Natural killer cell (primary cell): Measurements from ENCODE around the gene UTY. TPM values are rescaled to one million over a fixed set of nuclear protein-coding genes. Genes with fewer than 3 reads are reported as not detected.

ENCODE experiments used
- ATAC-seq, 3 donors: fragments of 150-1000 bp in 2 of 3; fragments of 200-7000 bp in 1 of 3; cut with Tn5 transposase; 1 replicate in 1 of 3; 2 replicates in 2 of 3; pipeline ENCODE4 v1.10.0; 2021; ENCODE audit warnings: mild to moderate bottlenecking in 2 of 3, moderate library complexity in 2 of 3
- DNase-seq, 2 donors: peaks; one replicate each; pipeline versions ENCODE4 v3.0.0 to v3.0.0-alpha.2; 2013 to 2021; ENCODE audit warnings: mixed read lengths in 1 of 2
- H3K27ac ChIP-seq: one replicate; pipeline ENCODE4 v1.5.1; 2013; ENCODE audit warnings: mild to moderate bottlenecking, low read length
- H3K27me3 ChIP-seq: one replicate; pipeline ENCODE4 v1.6.1; 2013; ENCODE audit warnings: low read length; ENCODE audit not compliant: control insufficient read depth, insufficient read depth
- H3K36me3 ChIP-seq: one replicate; pipeline ENCODE4 v1.6.1; 2013; ENCODE audit warnings: low read length; ENCODE audit not compliant: control insufficient read depth, insufficient read depth
- H3K4me1 ChIP-seq: one replicate; pipeline ENCODE4 v1.6.1; 2013; ENCODE audit warnings: low read length; ENCODE audit not compliant: control insufficient read depth, insufficient read depth
- H3K4me3 ChIP-seq: one replicate; pipeline ENCODE4 v1.5.1; 2013; ENCODE audit warnings: low read length
- H3K9me3 ChIP-seq: one replicate; pipeline ENCODE4 v1.6.1; 2013; ENCODE audit warnings: low read length; ENCODE audit not compliant: control insufficient read depth, insufficient read depth
- H3K27ac Mint-ChIP-seq, 2 donors: one replicate each; pipeline ENCODE4 v1.8.0; 2022; ENCODE audit warnings: mild to moderate bottlenecking in 2 of 2, mixed read lengths in 2 of 2, moderate library complexity in 1 of 2
- H3K27me3 Mint-ChIP-seq, 2 donors: one replicate each; pipeline ENCODE4 v1.8.0; 2022; ENCODE audit warnings: low read depth in 2 of 2, mixed read lengths in 2 of 2
- H3K36me3 Mint-ChIP-seq: one replicate; pipeline ENCODE4 v1.8.0; 2022; ENCODE audit warnings: mixed read lengths
- H3K4me1 Mint-ChIP-seq, 2 donors: one replicate each; pipeline ENCODE4 v1.8.0; 2022; ENCODE audit warnings: mixed read lengths in 2 of 2
- H3K4me3 Mint-ChIP-seq: one replicate; pipeline ENCODE4 v1.8.0; 2022; ENCODE audit warnings: mild to moderate bottlenecking, moderate library complexity, mixed read lengths
- H3K9me3 Mint-ChIP-seq, 2 donors: one replicate each; pipeline ENCODE4 v1.8.0; 2022; ENCODE audit warnings: mixed read lengths in 2 of 2
- CTCF ChIP-seq: fragments of 200-600 bp; IDR thresholded peaks from one replicate; pipeline ENCODE4 v1.8.0; 2022; ENCODE audit warnings: antibody characterized with exemption
- WGBS: methylation state at CpG from one replicate; pipeline ENCODE4 v1.1.7; 2013; ENCODE audit warnings: missing lambda C conversion rate; ENCODE audit not compliant: insufficient coverage; 5-methylcytosine and 5-hydroxymethylcytosine counted together
- intact Hi-C: fragments of 100-400 bp; cut with micrococcal nuclease; formaldehyde crosslinking; loops from one replicate; pipeline ENCODE4 v1.14.2; 2022
- total RNA-seq, 4 donors: library from RNA; stranded (reverse); fragments of 120-200 nt in 1 of 4; gene quantifications; one replicate each; pipeline versions ENCODE4 v1.2.3 to v1.2.4, GENCODE V29; 2013 to 2022

Gene UTY
- total RNA-seq, 3 donors from 2014 or later (not counting 1 experiment from before 2014, with no cell fraction given) = 91.0 to 114 TPM; not detected in 1

- Histone ChIP-seq H3K4me3 (no peak overlapping the region), H3K36me3 (no peaks in the 10 kb centered on the region), H3K4me1 (no peaks in the 10 kb centered on the region), H3K27me3 (no peaks in the 10 kb centered on the region), H3K27ac (no peak overlapping the region), H3K9me3 (no peaks in the 10 kb centered on the region)
- Mint-ChIP-seq H3K9me3 (no peaks in the 10 kb centered on the region), H3K4me1 (peaks cover 0 to 6% of the 10 kb centered on the region in 2 donors), H3K36me3 (no peaks in the 10 kb centered on the region), H3K27ac (no peak overlapping the region), H3K4me3 (no peak overlapping the region), H3K27me3 (no peaks in the 10 kb centered on the region)
- no peak for TF ChIP-seq CTCF
- ATAC-seq = no peak
- 96% methylated on average over 2 of the region's 2 CpGs for WGBS
- no peak for DNase-seq
- intact Hi-C loops = no loop called here
Measured at GRCh38 chrY:13227354-13227953, 252.4 kb downstream of the UTY start.

DNA sequence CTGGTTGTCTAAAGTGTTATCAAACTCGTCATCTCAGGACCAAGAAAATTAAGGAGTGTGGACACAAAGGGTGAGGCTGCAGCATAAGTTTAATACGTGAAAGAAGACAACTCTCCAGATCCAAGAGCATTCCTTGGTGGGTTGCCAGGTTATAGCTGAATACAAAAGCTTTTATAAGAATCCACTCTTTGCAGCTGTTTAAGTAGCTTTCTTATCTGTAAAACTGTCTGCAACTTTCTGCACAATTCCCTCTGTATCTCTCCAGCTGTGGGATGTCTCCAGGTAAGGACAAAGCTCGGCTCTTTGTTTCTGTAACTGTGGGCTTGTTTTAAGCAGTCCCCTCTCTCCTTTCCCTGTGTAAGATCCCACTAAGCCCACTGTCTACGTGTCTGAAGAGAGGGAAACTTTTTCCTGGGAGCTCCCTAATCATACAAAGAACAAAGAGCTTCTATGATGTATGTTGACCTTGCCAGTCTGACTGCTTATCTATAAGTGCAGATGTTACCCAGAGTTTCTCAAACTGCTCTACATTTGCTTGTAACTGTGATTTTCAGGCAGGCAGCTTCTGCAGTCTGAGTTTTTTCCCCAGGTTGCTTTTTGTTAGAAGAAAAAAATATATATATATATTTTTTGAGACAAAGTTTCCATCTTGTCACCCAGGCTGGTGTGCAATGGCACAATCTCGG is 268.7 kb downstream of the UTY start:
- 92% methylated on average over 2 of the region's 5 CpGs for whole genome bisulfite sequencing
- Mint-ChIP-seq H3K36me3 (no peaks in the 10 kb centered on the region), H3K4me3 (no peak overlapping the region), H3K27ac (no peak overlapping the region), H3K27me3 (peaks cover 0 to 2% of the 10 kb centered on the region in 2 donors), H3K9me3 (peaks cover 0 to 2% of the 10 kb centered on the region in 2 donors), H3K4me1 (no peaks in the 10 kb centered on the region)
- H3K27me3 ChIP-seq = no peaks in the 10 kb centered on the region
- no peak for DNase-seq
- no peak overlapping the region for H3K4me3 ChIP-seq
- H3K4me1 ChIP-seq = no peaks in the 10 kb centered on the region
- no peak overlapping the region for H3K27ac ChIP-seq
- intact Hi-C loops = no loop called here
- no peak for ATAC-seq
- H3K9me3 ChIP-seq = no peaks in the 10 kb centered on the region
- no peak for TF ChIP-seq CTCF
- H3K36me3 ChIP-seq = no peaks in the 10 kb centered on the region

DNA sequence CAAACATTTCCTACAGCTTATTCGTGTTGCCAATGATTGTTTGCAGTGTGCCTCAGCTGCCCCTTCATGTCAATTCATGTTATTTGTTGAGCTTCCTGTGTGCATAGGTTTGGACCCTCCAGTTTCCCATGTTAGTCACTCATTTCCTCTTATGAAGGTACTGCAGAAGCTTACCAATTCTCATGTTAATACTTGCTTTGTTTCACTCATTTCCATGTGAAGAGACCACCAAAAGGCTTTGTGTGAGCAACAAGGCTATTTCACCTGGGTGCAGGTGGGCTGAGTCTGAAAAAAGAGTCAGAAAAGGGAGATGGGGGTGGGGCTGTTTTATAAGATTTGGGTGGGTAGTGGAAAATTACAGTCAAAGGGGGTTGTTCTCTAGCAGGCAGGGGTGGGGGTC is 274.6 kb downstream of the UTY start:
- Histone ChIP-seq H3K27me3 (no peaks in the 10 kb centered on the region), H3K4me3 (no peak overlapping the region), H3K36me3 (no peaks in the 10 kb centered on the region), H3K4me1 (no peaks in the 10 kb centered on the region), H3K27ac (no peak overlapping the region), H3K9me3 (no peaks in the 10 kb centered on the region)
- Mint-ChIP-seq H3K4me3 (no peak overlapping the region), H3K36me3 (no peaks in the 10 kb centered on the region), H3K27me3 (peaks cover 0 to 2% of the 10 kb centered on the region in 2 donors), H3K9me3 (peaks cover 0 to 5% of the 10 kb centered on the region in 2 donors), H3K27ac (no peak overlapping the region), H3K4me1 (no peaks in the 10 kb centered on the region)
- 100% methylated on average over 1 of the region's 1 CpG for WGBS
- DNase-seq (no peak), ATAC-seq (no peak)
- intact Hi-C loops = no loop called here
- TF ChIP-seq CTCF = no peak

Other genes with a start within 250 kb of the UTY start
- gene TMSB4Y, start 223.9 kb upstream of the UTY start, total RNA-seq = 1 to 10 TPM in 2 of 3 donors, not detected in 1; 2.0 to 2.3 TPM